Calu3 (cell line): ENCODE measurements around the gene GRB10. TPM values are rescaled to one million over a fixed set of nuclear protein-coding genes. Genes with fewer than 3 reads are reported as not detected.

Experiments used
- BruUV-seq: library from RNA; stranded (reverse); fragments of 400-500 nt; replicated peaks from 2 replicates; lab custom pipeline; 2021; lab: Mats Ljungman, UMichigan
- CTCF ChIA-PET: fragments of 300-600 bp; sonication (Branson Sonifier 250); formaldehyde crosslinking; loops from one replicate; lab custom pipeline; 2022; ENCODE audit warnings: antibody characterized with exemption; lab: Charles Lee
- DNase-seq: peaks from one replicate; pipeline ENCODE4 v3.0.0; 2022
- H3K27ac Mint-ChIP-seq: one replicate; pipeline ENCODE4 v1.8.0; 2022; ENCODE audit warnings: mixed read lengths; ENCODE audit not compliant: unreplicated experiment
- H3K27me3 Mint-ChIP-seq: one replicate; pipeline ENCODE4 v1.8.0; 2022; ENCODE audit warnings: mixed read lengths; ENCODE audit not compliant: unreplicated experiment
- H3K36me3 Mint-ChIP-seq: one replicate; pipeline ENCODE4 v1.8.0; 2022; ENCODE audit warnings: mild to moderate bottlenecking, moderate library complexity, mixed read lengths; ENCODE audit not compliant: insufficient read depth, unreplicated experiment
- H3K4me1 Mint-ChIP-seq: one replicate; pipeline ENCODE4 v1.8.0; 2022; ENCODE audit warnings: mild to moderate bottlenecking, low read depth, mixed read lengths; ENCODE audit not compliant: unreplicated experiment
- H3K4me3 Mint-ChIP-seq: one replicate; pipeline ENCODE4 v1.8.0; 2022; ENCODE audit warnings: mild to moderate bottlenecking, low read depth, moderate library complexity, mixed read lengths; ENCODE audit not compliant: unreplicated experiment
- H3K9me3 Mint-ChIP-seq: one replicate; pipeline ENCODE4 v1.8.0; 2022; ENCODE audit warnings: low read depth, mixed read lengths; ENCODE audit not compliant: unreplicated experiment
- intact Hi-C: fragments of 100-400 bp; cut with micrococcal nuclease; formaldehyde crosslinking; loops from one replicate; pipeline ENCODE4 v1.10.0; 2022; ENCODE audit not compliant: unreplicated experiment
- total RNA-seq: library from RNA; stranded (reverse); gene quantifications from 2 replicates; pipeline ENCODE4 v1.2.3, GENCODE V29; 2022
- TF ChIP-seq, protein P1 (sequence below): fragments of 200-600 bp; IDR thresholded peaks from one replicate; pipeline ENCODE4 v1.8.0; 2022; ENCODE audit warnings: antibody characterized with exemption; ENCODE audit not compliant: unreplicated experiment

The GRB10 gene
- total RNA-seq, 1 experiment from 2014 or later = 90.6 TPM

DNA sequence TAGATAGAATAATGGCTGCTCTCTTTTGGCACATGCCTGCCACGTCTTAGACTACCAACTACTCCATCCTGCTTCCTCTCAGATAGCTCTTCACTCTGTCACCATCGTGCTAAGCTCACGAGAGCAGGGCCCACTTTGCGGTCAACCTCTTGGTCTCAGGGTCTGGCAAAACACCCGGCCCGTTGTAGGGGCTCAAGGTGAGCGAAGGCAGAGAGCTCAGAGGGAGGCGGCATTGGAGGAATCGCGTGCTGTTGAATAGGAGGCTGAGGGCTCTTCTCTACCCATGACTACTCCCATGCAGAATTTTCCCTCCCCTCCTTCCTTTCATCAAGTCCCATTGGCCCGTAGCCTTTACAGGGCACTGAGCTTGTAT lies 116.6 kb downstream of the GRB10 start:
- CTCF ChIA-PET = interaction anchor here (0.6 kb wide), 1 partner anchor 55 kb away, joined by 3 read pairs; no protein-coding TSS in a partner anchor
- peaks cover 10% of the 10 kb centered on the region for H3K36me3 Mint-ChIP-seq
- no peaks in the 10 kb centered on the region for H3K9me3 Mint-ChIP-seq
- intact Hi-C loops = no loop called here
- DNase-seq = no peak
- no TSS peak for BruUV-seq
- H3K4me1 Mint-ChIP-seq = no peaks in the 10 kb centered on the region
- H3K4me3 Mint-ChIP-seq = no peak overlapping the region
- no peaks in the 10 kb centered on the region for H3K27me3 Mint-ChIP-seq
- no peak overlapping the region for H3K27ac Mint-ChIP-seq
- TF ChIP-seq, protein P1, sequence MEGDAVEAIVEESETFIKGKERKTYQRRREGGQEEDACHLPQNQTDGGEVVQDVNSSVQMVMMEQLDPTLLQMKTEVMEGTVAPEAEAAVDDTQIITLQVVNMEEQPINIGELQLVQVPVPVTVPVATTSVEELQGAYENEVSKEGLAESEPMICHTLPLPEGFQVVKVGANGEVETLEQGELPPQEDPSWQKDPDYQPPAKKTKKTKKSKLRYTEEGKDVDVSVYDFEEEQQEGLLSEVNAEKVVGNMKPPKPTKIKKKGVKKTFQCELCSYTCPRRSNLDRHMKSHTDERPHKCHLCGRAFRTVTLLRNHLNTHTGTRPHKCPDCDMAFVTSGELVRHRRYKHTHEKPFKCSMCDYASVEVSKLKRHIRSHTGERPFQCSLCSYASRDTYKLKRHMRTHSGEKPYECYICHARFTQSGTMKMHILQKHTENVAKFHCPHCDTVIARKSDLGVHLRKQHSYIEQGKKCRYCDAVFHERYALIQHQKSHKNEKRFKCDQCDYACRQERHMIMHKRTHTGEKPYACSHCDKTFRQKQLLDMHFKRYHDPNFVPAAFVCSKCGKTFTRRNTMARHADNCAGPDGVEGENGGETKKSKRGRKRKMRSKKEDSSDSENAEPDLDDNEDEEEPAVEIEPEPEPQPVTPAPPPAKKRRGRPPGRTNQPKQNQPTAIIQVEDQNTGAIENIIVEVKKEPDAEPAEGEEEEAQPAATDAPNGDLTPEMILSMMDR = no peak

DNA sequence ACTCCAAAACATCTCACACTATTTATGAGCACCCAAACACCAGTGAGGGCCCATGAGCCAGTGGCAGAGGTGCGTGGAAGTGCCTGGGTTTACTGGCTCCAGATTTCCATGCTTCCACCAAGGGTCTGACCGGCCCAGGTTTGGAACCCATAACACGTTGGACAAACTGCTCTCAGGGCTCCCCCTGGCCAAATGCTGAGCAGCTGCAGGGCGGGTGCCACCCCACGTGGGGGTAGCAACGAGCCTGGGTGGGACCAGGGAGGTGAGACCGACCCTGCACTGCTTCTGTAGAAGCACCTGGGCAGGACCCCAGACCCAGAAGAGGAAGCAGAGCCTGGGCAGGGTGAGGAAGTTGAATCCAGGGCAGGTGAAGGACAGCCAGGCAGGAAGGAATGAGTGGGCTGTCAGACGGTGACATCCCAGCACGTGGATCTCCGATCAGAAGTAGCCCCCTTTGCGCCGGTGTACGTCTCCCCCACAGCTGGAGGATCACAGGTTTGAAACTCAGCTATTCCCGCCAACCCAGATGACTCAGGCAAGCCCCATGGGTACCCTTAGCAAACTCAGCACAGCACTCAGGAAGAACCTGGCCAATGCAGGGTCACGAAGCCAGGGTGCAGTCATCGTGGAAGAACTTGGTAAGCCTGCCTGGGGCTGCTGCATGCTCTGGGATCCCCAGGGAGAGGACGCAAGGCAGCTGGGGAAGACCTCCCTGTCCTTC lies 117.1 kb downstream of the GRB10 start:
- Mint-ChIP-seq H3K4me3 (no peak overlapping the region), H3K9me3 (no peaks in the 10 kb centered on the region), H3K27me3 (no peaks in the 10 kb centered on the region), H3K36me3 (peaks cover 6% of the 10 kb centered on the region), H3K27ac (no peak overlapping the region), H3K4me1 (no peaks in the 10 kb centered on the region)
- TF ChIP-seq, protein P1 = no peak
- BruUV-seq = no TSS peak
- CTCF ChIA-PET = interaction anchor here (0.6 kb wide), 2 partner anchors 55 to 460 kb away, joined by 3 read pairs; no protein-coding TSS in a partner anchor
- DNase-seq = no peak
- intact Hi-C loops = no loop called here

DNA sequence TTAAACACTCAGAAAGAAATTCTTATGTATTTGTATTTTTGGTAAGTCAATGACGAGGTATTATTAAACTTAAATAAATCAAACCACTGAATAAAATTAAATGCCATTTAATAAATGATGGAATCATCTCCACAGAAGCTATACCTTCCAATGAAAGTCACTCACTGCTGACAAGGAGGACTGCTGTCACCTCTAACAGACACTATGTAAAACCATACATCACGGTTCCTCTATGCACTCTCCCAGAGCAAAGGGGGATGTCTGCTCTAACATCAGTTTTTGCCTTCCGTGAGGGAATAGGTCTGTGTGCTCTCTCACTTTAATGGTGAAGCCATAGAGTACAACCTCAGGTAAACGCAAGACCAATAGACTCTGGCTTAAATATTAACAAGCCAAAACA lies 117.8 kb downstream of the GRB10 start:
- H3K9me3 Mint-ChIP-seq = no peaks in the 10 kb centered on the region
- CTCF ChIA-PET = no interaction called here
- DNase-seq = no peak
- BruUV-seq = no TSS peak
- no peak overlapping the region for H3K4me3 Mint-ChIP-seq
- H3K27ac Mint-ChIP-seq = no peak overlapping the region
- TF ChIP-seq, protein P1 = no peak
- no peaks in the 10 kb centered on the region for H3K4me1 Mint-ChIP-seq
- no peaks in the 10 kb centered on the region for H3K27me3 Mint-ChIP-seq
- intact Hi-C loops = no loop called here
- peaks cover 7% of the 10 kb centered on the region for H3K36me3 Mint-ChIP-seq

DNA sequence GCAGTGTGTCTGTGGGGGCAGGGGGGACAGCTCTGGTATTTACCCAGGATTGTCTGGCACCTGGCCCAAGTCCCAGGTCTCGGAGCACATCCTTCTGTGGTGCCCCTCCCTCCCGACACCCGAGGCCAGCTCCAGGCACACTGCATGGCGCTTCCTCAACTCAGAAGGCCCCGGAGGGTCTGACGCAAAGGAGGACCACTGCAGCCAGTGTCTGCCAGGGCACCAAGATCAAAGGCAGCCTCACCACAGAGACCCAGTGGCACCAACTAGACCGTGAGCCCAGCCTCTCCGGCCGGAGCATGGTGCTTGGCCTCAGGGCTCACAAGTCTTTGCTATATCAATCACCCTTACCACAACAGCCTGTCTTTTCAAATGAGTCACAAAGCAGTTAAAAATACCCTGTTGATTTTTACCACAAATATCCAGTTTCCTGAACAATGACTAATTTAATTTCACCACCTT lies 118.2 kb downstream of the GRB10 start:
- CTCF ChIA-PET = interaction anchor here (0.6 kb wide), 1 partner anchor 11 kb away, joined by 5 read pairs; no protein-coding TSS in a partner anchor
- H3K36me3 Mint-ChIP-seq = peaks cover 12% of the 10 kb centered on the region
- no peak overlapping the region for H3K27ac Mint-ChIP-seq
- BruUV-seq = no TSS peak
- TF ChIP-seq, protein P1 = no peak
- H3K9me3 Mint-ChIP-seq = no peaks in the 10 kb centered on the region
- DNase-seq = no peak
- no peaks in the 10 kb centered on the region for H3K4me1 Mint-ChIP-seq
- H3K27me3 Mint-ChIP-seq = no peaks in the 10 kb centered on the region
- H3K4me3 Mint-ChIP-seq = no peak overlapping the region
- intact Hi-C loops = no loop called here
